ENCODE measurements around the gene NRGN.

DNA sequence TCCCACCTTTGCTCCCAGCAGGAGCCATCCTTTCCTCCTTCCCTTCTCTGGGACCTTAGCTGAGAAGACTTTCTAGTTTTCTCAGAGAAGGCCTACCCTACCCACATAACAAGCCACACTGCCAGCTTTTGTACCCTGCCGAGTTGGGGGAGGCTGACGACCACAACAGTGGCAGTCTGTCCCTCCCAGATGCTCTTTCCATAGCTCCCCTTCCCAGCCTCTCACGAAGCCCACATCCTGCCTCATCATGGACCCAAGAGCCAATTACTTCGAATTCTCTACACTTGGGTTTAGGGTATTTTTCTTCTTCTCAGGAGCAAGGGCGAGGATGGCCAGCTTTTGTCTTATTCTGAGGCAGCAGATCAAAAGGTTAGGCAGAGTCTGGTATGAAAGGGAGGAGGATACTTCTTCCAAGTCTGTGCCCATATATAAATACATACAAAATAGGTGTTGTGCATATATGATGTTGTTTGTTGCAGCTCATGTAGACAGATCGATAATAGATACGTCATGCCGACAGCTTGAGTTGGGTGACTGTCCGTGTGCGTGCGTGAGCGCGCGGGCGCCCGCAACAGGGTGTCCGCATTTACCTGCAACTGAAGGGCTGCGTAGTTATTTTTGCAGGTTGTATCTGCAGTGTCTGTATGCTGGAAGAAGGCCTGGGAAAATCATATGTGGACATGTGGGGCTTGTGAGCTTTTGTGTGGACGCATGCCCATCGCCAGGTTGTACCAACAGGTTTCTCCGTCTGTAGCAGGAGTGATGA is 846 bp upstream of the NRGN start:
- TF ChIP-seq, protein P1, sequence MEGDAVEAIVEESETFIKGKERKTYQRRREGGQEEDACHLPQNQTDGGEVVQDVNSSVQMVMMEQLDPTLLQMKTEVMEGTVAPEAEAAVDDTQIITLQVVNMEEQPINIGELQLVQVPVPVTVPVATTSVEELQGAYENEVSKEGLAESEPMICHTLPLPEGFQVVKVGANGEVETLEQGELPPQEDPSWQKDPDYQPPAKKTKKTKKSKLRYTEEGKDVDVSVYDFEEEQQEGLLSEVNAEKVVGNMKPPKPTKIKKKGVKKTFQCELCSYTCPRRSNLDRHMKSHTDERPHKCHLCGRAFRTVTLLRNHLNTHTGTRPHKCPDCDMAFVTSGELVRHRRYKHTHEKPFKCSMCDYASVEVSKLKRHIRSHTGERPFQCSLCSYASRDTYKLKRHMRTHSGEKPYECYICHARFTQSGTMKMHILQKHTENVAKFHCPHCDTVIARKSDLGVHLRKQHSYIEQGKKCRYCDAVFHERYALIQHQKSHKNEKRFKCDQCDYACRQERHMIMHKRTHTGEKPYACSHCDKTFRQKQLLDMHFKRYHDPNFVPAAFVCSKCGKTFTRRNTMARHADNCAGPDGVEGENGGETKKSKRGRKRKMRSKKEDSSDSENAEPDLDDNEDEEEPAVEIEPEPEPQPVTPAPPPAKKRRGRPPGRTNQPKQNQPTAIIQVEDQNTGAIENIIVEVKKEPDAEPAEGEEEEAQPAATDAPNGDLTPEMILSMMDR (conservative IDR thresholded peaks at IDR 0.05) = no peak
- TF ChIP-seq ZFX (IDR thresholded peaks at IDR 0.05) = no peak

Measured in C4-2B (cell line).